ENCODE measurements around the gene PRELID1.
A peak's percentile ranks its signal among the peaks of the same experiment; 100 is the strongest.

PRELID1 gene

GRCh38 chr5:177300236-177300880 lies 3.2 kb upstream of the PRELID1 start:
- TF ChIP-seq, protein P1, sequence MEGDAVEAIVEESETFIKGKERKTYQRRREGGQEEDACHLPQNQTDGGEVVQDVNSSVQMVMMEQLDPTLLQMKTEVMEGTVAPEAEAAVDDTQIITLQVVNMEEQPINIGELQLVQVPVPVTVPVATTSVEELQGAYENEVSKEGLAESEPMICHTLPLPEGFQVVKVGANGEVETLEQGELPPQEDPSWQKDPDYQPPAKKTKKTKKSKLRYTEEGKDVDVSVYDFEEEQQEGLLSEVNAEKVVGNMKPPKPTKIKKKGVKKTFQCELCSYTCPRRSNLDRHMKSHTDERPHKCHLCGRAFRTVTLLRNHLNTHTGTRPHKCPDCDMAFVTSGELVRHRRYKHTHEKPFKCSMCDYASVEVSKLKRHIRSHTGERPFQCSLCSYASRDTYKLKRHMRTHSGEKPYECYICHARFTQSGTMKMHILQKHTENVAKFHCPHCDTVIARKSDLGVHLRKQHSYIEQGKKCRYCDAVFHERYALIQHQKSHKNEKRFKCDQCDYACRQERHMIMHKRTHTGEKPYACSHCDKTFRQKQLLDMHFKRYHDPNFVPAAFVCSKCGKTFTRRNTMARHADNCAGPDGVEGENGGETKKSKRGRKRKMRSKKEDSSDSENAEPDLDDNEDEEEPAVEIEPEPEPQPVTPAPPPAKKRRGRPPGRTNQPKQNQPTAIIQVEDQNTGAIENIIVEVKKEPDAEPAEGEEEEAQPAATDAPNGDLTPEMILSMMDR (IDR thresholded peaks at IDR 0.05; ENCODE audit: low read length), result no peak
- no peak for TF ChIP-seq EZH2 (optimal IDR thresholded peaks at IDR 0.05; ENCODE audit: low read depth, low read length)
- TF ChIP-seq EZH2phosphoT487 (IDR thresholded peaks at IDR 0.05; ENCODE audit: low read length), result no peak
- H3K4me1 ChIP-seq (ENCODE audit: low read length), result peaks cover 63% of the 10 kb centered on the region
- H3K9me2 ChIP-seq (replicated peaks; ENCODE audit: insufficient read depth, low read length), result no peaks in the 10 kb centered on the region
- H3K27me3 ChIP-seq (replicated peaks; ENCODE audit: insufficient read depth, low read length), result no peaks in the 10 kb centered on the region
- peaks cover 75% of the 10 kb centered on the region for H3F3A ChIP-seq (ENCODE audit: insufficient read depth, low read length)
- no peak overlapping the region for H2AFZ ChIP-seq (ENCODE audit: low read length)
- DNase-seq, result peak; percentile 79
- peak overlapping the region; percentile 93 for H3K27ac ChIP-seq (ENCODE audit: low read length)
- H3K9me3 ChIP-seq (replicated peaks; ENCODE audit: insufficient read depth, low read length), result no peaks in the 10 kb centered on the region
- H3K4me2 ChIP-seq (ENCODE audit: low read depth, low read length), result peak overlapping the region; percentile 65
- peak overlapping the region; percentile 98 for H3K4me3 ChIP-seq (ENCODE audit: low read length)
- peaks cover 44% of the 10 kb centered on the region for H3K79me2 ChIP-seq (ENCODE audit: low read length)
- no peaks in the 10 kb centered on the region for H3K36me3 ChIP-seq (replicated peaks; ENCODE audit: insufficient read depth, low read length)
- peak overlapping the region; percentile 99 for H3K9ac ChIP-seq (ENCODE audit: low read length)
- H4K20me1 ChIP-seq (ENCODE audit: insufficient read depth, low read length), result 0 out of 2 replicates have a peak, but pooled peaks cover 5% of the 10 kb centered on the region

GRCh38 chr5:177300951-177301350 lies 2.6 kb upstream of the PRELID1 start:
- Histone ChIP-seq H3F3A (ENCODE audit: insufficient read depth, low read length) (peaks cover 80% of the 10 kb centered on the region), H3K79me2 (ENCODE audit: low read length) (peaks cover 50% of the 10 kb centered on the region), H3K4me3 (ENCODE audit: low read length) (peak overlapping the region; percentile 98), H3K4me2 (ENCODE audit: low read depth, low read length) (peak overlapping the region; percentile 65), H2AFZ (ENCODE audit: low read length) (no peak overlapping the region), H3K9me2 (replicated peaks; ENCODE audit: insufficient read depth, low read length) (no peaks in the 10 kb centered on the region), H3K4me1 (ENCODE audit: low read length) (peaks cover 62% of the 10 kb centered on the region), H3K9me3 (replicated peaks; ENCODE audit: insufficient read depth, low read length) (no peaks in the 10 kb centered on the region), H3K27ac (ENCODE audit: low read length) (peak overlapping the region; percentile 93), H3K9ac (ENCODE audit: low read length) (peak overlapping the region; percentile 99), H3K27me3 (replicated peaks; ENCODE audit: insufficient read depth, low read length) (no peaks in the 10 kb centered on the region), H3K36me3 (replicated peaks; ENCODE audit: insufficient read depth, low read length) (no peaks in the 10 kb centered on the region), H4K20me1 (ENCODE audit: insufficient read depth, low read length) (0 out of 2 replicates have a peak, but pooled peaks cover 7% of the 10 kb centered on the region)
- TF ChIP-seq, protein P1 (IDR thresholded peaks at IDR 0.05; ENCODE audit: low read length), result no peak
- TF ChIP-seq EZH2phosphoT487 (IDR thresholded peaks at IDR 0.05; ENCODE audit: low read length), result no peak
- TF ChIP-seq EZH2 (optimal IDR thresholded peaks at IDR 0.05; ENCODE audit: low read depth, low read length), result no peak
- no peak for DNase-seq

DNA sequence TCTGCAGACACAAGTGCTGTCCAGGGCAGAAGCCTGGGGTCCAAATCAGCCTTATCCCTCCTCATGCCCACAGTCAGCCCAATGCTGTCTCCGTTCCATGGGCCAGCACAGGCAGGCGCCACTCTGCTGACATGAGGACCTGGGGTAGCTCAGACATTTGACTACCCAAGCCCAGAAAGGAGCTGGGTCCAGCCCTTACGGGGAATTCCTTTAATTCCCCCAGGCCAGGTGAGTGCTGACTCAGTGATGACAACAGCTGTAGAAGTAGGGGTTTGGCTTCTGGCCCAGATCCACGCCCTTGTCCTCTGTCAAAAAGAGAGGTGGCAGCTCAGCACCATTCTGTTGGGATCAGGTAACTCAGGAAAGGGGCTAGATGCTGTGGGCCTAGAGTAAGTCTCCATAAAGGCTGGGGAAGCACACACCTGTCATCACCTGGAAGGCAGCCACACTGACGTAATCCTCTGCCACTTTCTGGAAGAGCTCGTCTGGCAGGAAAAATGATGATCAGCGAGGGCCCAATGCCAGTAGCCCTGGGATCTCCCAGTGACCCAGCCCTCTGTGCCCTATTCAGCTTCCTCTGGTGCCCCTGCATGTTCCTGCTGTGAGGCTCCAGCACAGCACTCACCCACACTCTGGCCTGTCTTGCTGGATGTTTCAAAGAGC lies 2.0 kb upstream of the PRELID1 start:
- TF ChIP-seq, protein P1 (IDR thresholded peaks at IDR 0.05; ENCODE audit: low read length), result no peak
- no peak for TF ChIP-seq EZH2phosphoT487 (IDR thresholded peaks at IDR 0.05; ENCODE audit: low read length)
- peak overlapping the region; percentile 93 for H3K27ac ChIP-seq (ENCODE audit: low read length)
- peaks cover 57% of the 10 kb centered on the region for H3K79me2 ChIP-seq (ENCODE audit: low read length)
- peaks cover 56% of the 10 kb centered on the region for H3K4me1 ChIP-seq (ENCODE audit: low read length)
- H3F3A ChIP-seq (ENCODE audit: insufficient read depth, low read length), result peaks cover 78% of the 10 kb centered on the region
- peak overlapping the region; percentile 99 for H3K9ac ChIP-seq (ENCODE audit: low read length)
- H3K4me3 ChIP-seq (ENCODE audit: low read length), result peak overlapping the region; percentile 98
- H4K20me1 ChIP-seq (ENCODE audit: insufficient read depth, low read length), result 0 out of 2 replicates have a peak, but pooled peaks cover 7% of the 10 kb centered on the region
- no peaks in the 10 kb centered on the region for H3K9me2 ChIP-seq (replicated peaks; ENCODE audit: insufficient read depth, low read length)
- no peak overlapping the region for H2AFZ ChIP-seq (ENCODE audit: low read length)
- H3K36me3 ChIP-seq (replicated peaks; ENCODE audit: insufficient read depth, low read length), result no peaks in the 10 kb centered on the region
- no peaks in the 10 kb centered on the region for H3K27me3 ChIP-seq (replicated peaks; ENCODE audit: insufficient read depth, low read length)
- peak; percentile 87 for DNase-seq
- peak overlapping the region; percentile 65 for H3K4me2 ChIP-seq (ENCODE audit: low read depth, low read length)
- H3K9me3 ChIP-seq (replicated peaks; ENCODE audit: insufficient read depth, low read length), result no peaks in the 10 kb centered on the region

Measured in MM.1S (cell line).